Esophagus muscularis mucosa (tissue), 3 donors: ENCODE results near the gene TMEM131L.

Experiments
- CTCF ChIP-seq, 3 experiments: fragments of 200-600 bp in 2 of 3; fragments of 450-650 bp in 1 of 3; sonication (generic) in 2 of 3; IDR thresholded peaks; one replicate each; pipeline ENCODE4 v1.5.1; 2017 to 2019; ENCODE audit warnings: antibody characterized with exemption in 3 of 3, mild to moderate bottlenecking in 2 of 3, moderate library complexity in 1 of 3
- POLR2A ChIP-seq: fragments of 450-650 bp; IDR thresholded peaks from one replicate; pipeline ENCODE4 v1.6.1; 2017; ENCODE audit warnings: antibody characterized with exemption, moderate library complexity, mild to moderate bottlenecking, low read depth
- POLR2AphosphoS5 ChIP-seq, 2 donors: sonication (generic); formaldehyde crosslinking; IDR thresholded peaks; one replicate each; pipeline ENCODE4 v1.6.1; 2017; ENCODE audit warnings: antibody characterized with exemption in 2 of 2

- TF ChIP-seq CTCF (IDR thresholded peaks at IDR 0.05): no peak
- no peak for TF ChIP-seq POLR2A
- no peak for TF ChIP-seq POLR2AphosphoS5 (IDR thresholded peaks at IDR 0.05)
These were observed 25.7 kb upstream of the TMEM131L start for GRCh38 chr4:153440475-153440874.
